ENCODE data around the gene HMGN1. TPM values are rescaled to one million over a fixed set of nuclear protein-coding genes. Genes with fewer than 3 reads are reported as not detected.

HMGN1 gene
- polyA plus RNA-seq, 1 donor (not counting 4 experiments of a cell fraction or from before 2014, with no cell fraction given): 245 TPM

DNA sequence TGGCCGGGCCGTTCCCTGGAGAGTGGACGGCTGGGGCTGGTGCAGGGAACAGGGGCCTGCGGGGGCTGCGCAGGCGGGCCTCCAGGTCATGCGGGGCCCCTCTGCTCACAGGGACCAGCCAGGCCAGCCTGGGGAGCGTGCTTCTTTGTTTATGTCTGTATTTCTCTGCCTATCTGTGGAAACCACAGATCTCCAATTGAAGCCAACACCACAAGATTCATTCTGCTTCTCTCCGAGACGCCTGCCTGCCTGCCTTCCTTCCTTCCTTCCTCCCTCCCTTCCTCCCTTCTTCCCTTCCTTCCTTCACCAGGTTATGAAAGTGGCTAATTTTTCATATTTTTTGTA lies 39.9 kb upstream of the HMGN1 start:
- dilution Hi-C loops (cut with MboI; ENCODE audit: extremely low pct_ligation_motif_present, low sequenced_read_pairs): no loop called here
- Histone ChIP-seq H3K36me3 (ENCODE audit: control insufficient read depth in 2 of 2, extremely low read depth in 1 of 2, insufficient read depth in 2 of 2, low read length in 2 of 2) (peaks cover 16 to 18% of the 10 kb centered on the region in 2 experiments), H3K79me2 (ENCODE audit: control insufficient read depth, insufficient read depth, low read length) (peaks cover 27% of the 10 kb centered on the region), H3K4me1 (ENCODE audit: control insufficient read depth, extremely low read depth, insufficient read depth, low read length) (peaks cover 18% of the 10 kb centered on the region), H3K4me2 (ENCODE audit: control insufficient read depth, extremely low read depth, insufficient read depth, low read depth, low read length) (peak overlapping the region; percentile 97), H3K4me3 (ENCODE audit: control insufficient read depth in 2 of 3, extremely low read depth in 1 of 3, insufficient read depth in 2 of 3, low read depth in 1 of 3, low read length in 3 of 3) (peak overlapping the region in 1 of 3 experiments; percentile 14), H4K20me1 (ENCODE audit: control insufficient read depth, extremely low read depth, insufficient read depth, low read length) (no peaks in the 10 kb centered on the region), H2AFZ (ENCODE audit: control insufficient read depth, low read length) (no peak overlapping the region), H3K9me3 (ENCODE audit: control insufficient read depth, low read depth, low read length) (no peaks in the 10 kb centered on the region), H3K9me1 (ENCODE audit: control insufficient read depth, extremely low read depth, insufficient read depth, low read length) (no peaks in the 10 kb centered on the region), H3K27ac (ENCODE audit: control insufficient read depth, insufficient read depth, low read length) (no peak overlapping the region), H3K27me3 (ENCODE audit: control insufficient read depth, extremely low read depth, insufficient read depth, low read length) (no peaks in the 10 kb centered on the region), H3K9ac (ENCODE audit: control insufficient read depth, extremely low read depth, insufficient read depth, low read length) (no peak overlapping the region)
- no peak for FAIRE-seq
- TF ChIP-seq, protein P1, sequence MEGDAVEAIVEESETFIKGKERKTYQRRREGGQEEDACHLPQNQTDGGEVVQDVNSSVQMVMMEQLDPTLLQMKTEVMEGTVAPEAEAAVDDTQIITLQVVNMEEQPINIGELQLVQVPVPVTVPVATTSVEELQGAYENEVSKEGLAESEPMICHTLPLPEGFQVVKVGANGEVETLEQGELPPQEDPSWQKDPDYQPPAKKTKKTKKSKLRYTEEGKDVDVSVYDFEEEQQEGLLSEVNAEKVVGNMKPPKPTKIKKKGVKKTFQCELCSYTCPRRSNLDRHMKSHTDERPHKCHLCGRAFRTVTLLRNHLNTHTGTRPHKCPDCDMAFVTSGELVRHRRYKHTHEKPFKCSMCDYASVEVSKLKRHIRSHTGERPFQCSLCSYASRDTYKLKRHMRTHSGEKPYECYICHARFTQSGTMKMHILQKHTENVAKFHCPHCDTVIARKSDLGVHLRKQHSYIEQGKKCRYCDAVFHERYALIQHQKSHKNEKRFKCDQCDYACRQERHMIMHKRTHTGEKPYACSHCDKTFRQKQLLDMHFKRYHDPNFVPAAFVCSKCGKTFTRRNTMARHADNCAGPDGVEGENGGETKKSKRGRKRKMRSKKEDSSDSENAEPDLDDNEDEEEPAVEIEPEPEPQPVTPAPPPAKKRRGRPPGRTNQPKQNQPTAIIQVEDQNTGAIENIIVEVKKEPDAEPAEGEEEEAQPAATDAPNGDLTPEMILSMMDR (optimal IDR thresholded peaks at IDR 0.05 in 1 of 3, IDR thresholded peaks at IDR 0.05 in 1 of 3, conservative IDR thresholded peaks at IDR 0.05 in 1 of 3; ENCODE audit: extremely low read depth in 1 of 3, insufficient read depth in 2 of 3, low read length in 3 of 3): no peak
- TF ChIP-seq EZH2 (IDR thresholded peaks at IDR 0.05; ENCODE audit: low read length): no peak
- no peak for DNase-seq (ENCODE audit: low read depth, low spot score)

DNA sequence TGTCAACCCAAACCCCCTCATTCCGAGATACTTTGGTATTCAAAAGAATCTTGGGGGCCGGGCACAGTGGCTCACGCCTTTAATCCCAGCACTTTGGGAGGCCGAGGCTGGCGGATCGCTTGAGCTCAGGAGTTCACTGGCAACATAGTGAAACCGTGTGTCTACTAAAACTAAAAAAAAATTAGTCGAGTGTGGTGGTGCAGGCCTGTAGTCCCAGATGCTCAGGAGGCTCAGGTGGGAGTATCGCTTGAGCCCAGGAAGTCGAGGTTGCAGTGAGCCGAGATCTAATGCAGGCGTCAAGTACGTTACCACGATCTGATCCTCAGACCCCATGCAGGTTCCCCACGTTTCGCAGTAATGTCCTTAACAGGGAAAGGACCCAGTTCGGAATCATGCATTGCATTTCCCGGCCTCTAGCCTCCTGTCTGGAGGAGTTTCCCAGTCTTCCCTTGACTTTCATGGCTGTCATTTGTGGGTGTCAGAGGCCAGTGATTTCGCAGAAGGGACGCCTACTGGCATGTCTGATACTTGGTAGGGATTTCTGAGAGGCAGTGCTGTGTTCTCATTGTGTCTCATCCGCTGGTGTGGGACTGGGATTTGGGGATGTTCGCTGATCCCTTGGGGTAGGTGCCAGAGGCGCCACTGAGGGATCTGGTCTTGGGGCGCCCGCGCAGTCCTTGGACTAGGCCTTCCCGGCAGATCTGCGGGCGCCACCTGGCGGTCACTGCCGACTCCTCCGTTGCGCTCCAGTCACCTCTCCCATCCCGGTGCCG lies 39.3 kb upstream of the HMGN1 start:
- dilution Hi-C loops (cut with MboI; ENCODE audit: extremely low pct_ligation_motif_present, low sequenced_read_pairs): no loop called here
- Histone ChIP-seq H3K36me3 (ENCODE audit: control insufficient read depth in 2 of 2, extremely low read depth in 1 of 2, insufficient read depth in 2 of 2, low read length in 2 of 2) (peaks cover 10 to 17% of the 10 kb centered on the region in 2 experiments), H3K27ac (ENCODE audit: control insufficient read depth, insufficient read depth, low read length) (peak overlapping the region; percentile 81), H2AFZ (ENCODE audit: control insufficient read depth, low read length) (peak overlapping the region; percentile 88), H3K9me1 (ENCODE audit: control insufficient read depth, extremely low read depth, insufficient read depth, low read length) (no peaks in the 10 kb centered on the region), H3K9me3 (ENCODE audit: control insufficient read depth, low read depth, low read length) (no peaks in the 10 kb centered on the region), H4K20me1 (ENCODE audit: control insufficient read depth, extremely low read depth, insufficient read depth, low read length) (no peaks in the 10 kb centered on the region), H3K79me2 (ENCODE audit: control insufficient read depth, insufficient read depth, low read length) (peaks cover 27% of the 10 kb centered on the region), H3K9ac (ENCODE audit: control insufficient read depth, extremely low read depth, insufficient read depth, low read length) (peak overlapping the region; percentile 76), H3K4me1 (ENCODE audit: control insufficient read depth, extremely low read depth, insufficient read depth, low read length) (peaks cover 18% of the 10 kb centered on the region), H3K27me3 (ENCODE audit: control insufficient read depth, extremely low read depth, insufficient read depth, low read length) (no peaks in the 10 kb centered on the region), H3K4me2 (ENCODE audit: control insufficient read depth, extremely low read depth, insufficient read depth, low read depth, low read length) (peak overlapping the region; percentile 97), H3K4me3 (ENCODE audit: control insufficient read depth in 2 of 3, extremely low read depth in 1 of 3, insufficient read depth in 2 of 3, low read depth in 1 of 3, low read length in 3 of 3) (peak overlapping the region; percentile 46 to 82 (median 70))
- no peak for TF ChIP-seq EZH2 (IDR thresholded peaks at IDR 0.05; ENCODE audit: low read length)
- TF ChIP-seq, protein P1 (optimal IDR thresholded peaks at IDR 0.05 in 1 of 3, IDR thresholded peaks at IDR 0.05 in 1 of 3, conservative IDR thresholded peaks at IDR 0.05 in 1 of 3; ENCODE audit: extremely low read depth in 1 of 3, insufficient read depth in 2 of 3, low read length in 3 of 3): peak; percentile 80 to 99 (median 96)
- DNase-seq (ENCODE audit: low read depth, low spot score) (no peak), FAIRE-seq (peak; percentile 20)
